Muscle layer of colon (tissue), 2 donors: ENCODE results near the gene RBM5.

Experiments used
- H3K27ac ChIP-seq: one replicate; pipeline ENCODE4 v1.7.0; 2013; ENCODE audit warnings: low read depth, mild to moderate bottlenecking, low read length, moderate library complexity
- H3K27me3 ChIP-seq, 2 donors: one replicate each; pipeline ENCODE4 v1.7.0; 2013; ENCODE audit warnings: low read length in 2 of 2, mild to moderate bottlenecking in 2 of 2; ENCODE audit not compliant: insufficient read depth in 2 of 2, control insufficient read depth in 1 of 2
- H3K36me3 ChIP-seq: one replicate; pipeline ENCODE4 v1.7.0; 2013; ENCODE audit warnings: mild to moderate bottlenecking, low read length; ENCODE audit not compliant: insufficient read depth
- H3K4me1 ChIP-seq: one replicate; pipeline ENCODE4 v1.7.0; 2013; ENCODE audit warnings: mild to moderate bottlenecking, low read length; ENCODE audit not compliant: insufficient read depth
- H3K4me3 ChIP-seq, 2 donors: one replicate each; pipeline ENCODE4 v1.7.0; 2013; ENCODE audit warnings: low read length in 2 of 2, low read depth in 1 of 2, mild to moderate bottlenecking in 1 of 2, moderate library complexity in 1 of 2
- H3K9ac ChIP-seq: one replicate; pipeline ENCODE4 v1.7.0; 2013; ENCODE audit warnings: low read length
- H3K9me3 ChIP-seq: one replicate; pipeline ENCODE4 v1.7.0; 2013; ENCODE audit warnings: mild to moderate bottlenecking, low read length
- donor health status: abdominal sarcoma.
- donor health status: Adenocarcinoma of cecum.

Gene RBM5

DNA sequence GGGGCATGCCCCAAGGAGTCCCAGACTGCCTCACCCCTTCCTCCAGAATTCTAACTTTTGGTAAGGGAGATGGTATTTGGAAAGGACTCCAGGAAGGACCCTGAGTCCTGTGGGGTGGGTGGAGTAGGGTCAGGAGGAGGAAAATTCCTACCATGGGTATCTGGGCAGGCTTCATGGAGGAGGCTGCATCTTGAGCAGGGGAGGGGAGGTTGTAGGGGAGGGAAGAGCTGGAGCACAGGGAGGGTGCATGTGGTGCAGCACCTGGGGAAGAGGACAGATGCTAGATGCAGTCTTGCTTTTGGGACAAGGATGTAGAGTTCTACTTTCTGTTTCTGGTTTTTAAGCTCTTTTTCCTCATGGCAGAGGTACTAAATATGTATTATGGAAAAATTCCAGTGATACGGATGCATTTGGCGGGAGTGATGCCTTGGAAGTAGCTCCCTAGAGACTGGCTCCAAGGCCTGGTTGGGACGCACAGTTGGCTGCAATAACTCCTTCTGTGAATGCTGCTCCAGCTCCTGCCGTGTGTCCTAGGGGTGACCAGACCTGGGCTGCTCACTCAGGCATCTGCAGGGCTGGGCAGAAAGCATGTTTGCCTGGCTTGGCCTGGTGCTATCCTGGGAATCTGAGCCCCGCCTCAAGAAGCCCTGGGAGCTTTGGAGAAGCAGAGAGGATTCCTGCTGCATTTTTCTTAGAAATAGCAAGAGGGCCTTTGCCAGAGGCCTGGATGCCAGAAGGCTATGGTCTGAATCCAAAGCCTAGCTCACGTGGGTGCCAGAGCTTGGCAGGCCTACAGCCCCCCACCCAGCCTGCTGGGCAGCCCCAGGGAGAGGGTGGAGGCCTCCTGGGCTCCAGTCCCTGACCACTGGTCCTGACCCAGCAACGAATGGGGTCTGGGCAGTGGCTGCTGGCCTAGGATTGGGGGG lies 76.5 kb downstream of the RBM5 start:
- no peaks in the 10 kb centered on the region for H3K9me3 ChIP-seq
- peak overlapping the region; percentile 19 for H3K9ac ChIP-seq
- H3K27me3 ChIP-seq: no peaks in the 10 kb centered on the region
- no peaks in the 10 kb centered on the region for H3K36me3 ChIP-seq
- peak overlapping the region; percentile 73 for H3K27ac ChIP-seq
- peaks cover 87% of the 10 kb centered on the region for H3K4me1 ChIP-seq
- peak overlapping the region in 1 of 2 donors; percentile 51 for H3K4me3 ChIP-seq

DNA sequence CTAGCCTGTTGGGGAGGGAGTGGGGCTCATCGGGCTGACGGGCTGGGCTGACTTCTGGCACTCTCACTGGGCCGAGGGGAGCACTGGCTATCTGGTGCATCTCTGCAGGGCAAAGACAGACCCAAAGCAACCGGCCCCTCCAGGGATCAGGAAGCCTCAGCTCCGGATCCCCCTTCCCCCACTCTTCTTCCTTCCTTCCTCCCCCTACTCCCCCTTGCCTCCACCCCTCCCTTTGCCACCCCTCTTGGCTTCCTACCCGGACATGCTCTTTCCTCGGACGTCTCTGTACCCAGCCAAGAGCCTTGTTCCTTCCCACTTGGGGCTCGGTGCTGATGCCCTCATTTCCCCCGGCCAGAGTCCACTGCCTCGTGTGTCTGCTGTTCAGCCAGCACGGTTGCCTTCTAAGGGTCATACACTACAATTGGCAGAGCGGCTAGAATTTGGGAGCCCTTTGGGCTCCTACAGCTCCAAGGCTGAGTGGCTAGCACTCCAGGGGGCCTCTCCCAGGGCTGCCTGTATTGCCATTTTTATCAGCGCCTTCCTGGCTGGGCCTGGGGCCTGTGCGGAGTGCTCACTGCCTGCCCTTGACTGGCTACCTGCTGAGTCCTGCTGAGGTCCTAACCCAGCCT lies 77.3 kb downstream of the RBM5 start:
- Histone ChIP-seq H3K27ac (peak overlapping the region; percentile 73), H3K36me3 (no peaks in the 10 kb centered on the region), H3K9me3 (no peaks in the 10 kb centered on the region), H3K4me1 (peaks cover 79% of the 10 kb centered on the region), H3K4me3 (peak overlapping the region in 1 of 2 donors; percentile 41), H3K9ac (peak overlapping the region; percentile 19), H3K27me3 (no peaks in the 10 kb centered on the region)

DNA sequence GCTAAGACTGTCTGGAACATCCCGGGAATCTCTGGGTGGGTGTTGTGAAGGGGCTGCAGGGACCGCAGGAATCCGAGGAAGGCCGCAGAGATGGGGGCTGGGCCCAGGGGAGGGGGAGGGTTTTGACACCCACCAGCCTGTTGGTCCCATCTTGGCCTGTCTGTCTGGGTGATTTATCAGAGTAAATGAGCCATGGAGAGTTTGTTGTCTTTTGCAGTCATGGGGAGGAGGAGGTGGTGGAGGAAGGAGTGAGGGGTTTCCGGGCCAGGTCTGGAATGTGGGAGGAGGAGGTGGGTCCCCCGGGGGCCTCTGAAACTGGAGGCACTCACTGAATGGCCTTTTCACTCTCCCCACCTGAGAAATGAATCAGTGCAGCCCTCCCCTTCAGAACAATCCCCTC lies 77.9 kb downstream of the RBM5 start:
- H3K4me1 ChIP-seq: peaks cover 73% of the 10 kb centered on the region
- H3K27me3 ChIP-seq: no peaks in the 10 kb centered on the region
- H3K9ac ChIP-seq: no peak overlapping the region
- H3K36me3 ChIP-seq: no peaks in the 10 kb centered on the region
- no peaks in the 10 kb centered on the region for H3K9me3 ChIP-seq
- H3K4me3 ChIP-seq: peak overlapping the region in 1 of 2 donors; percentile 41
- peak overlapping the region; percentile 73 for H3K27ac ChIP-seq

DNA sequence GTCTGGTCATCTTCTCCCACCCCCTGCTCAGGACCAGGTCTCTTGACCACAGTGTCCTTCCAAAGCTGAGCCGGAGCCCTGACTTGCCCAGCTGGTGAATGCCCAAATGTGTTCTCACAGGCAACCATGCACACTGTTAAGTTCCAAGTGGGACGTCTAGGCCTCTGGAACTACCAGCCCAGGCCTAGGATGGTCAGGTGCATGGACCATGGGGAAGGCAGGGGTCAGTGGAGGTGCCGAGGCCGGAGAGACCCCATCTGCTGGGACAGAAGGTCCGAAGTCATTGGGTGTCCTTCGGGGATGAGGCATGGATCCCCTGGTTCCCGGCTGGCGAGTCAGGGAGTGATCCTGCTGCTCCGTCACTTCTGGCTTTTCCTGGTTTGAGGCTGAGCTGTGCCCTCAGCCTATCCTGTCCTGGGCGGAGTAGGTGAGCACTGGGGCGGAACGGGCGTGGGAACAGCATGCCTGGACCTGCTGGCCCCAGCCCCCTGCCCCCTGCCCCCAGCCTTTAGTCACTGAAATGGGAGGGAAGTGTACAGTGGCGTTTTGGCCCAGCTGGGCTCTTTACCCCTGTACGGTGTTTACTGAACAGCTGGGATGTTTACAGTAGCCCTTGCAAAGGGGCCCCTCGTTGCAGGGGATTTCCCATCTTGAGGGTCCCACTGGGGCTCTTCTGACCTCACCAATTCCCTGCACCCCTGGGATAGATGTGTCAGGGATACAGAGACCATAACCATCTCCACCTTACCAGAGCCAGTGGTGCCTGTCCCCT lies 78.5 kb downstream of the RBM5 start:
- no peaks in the 10 kb centered on the region for H3K27me3 ChIP-seq
- peaks cover 69% of the 10 kb centered on the region for H3K4me1 ChIP-seq
- H3K9ac ChIP-seq: no peak overlapping the region
- no peaks in the 10 kb centered on the region for H3K9me3 ChIP-seq
- no peaks in the 10 kb centered on the region for H3K36me3 ChIP-seq
- H3K27ac ChIP-seq: peak overlapping the region; percentile 73
- H3K4me3 ChIP-seq: peak overlapping the region in 1 of 2 donors; percentile 8

DNA sequence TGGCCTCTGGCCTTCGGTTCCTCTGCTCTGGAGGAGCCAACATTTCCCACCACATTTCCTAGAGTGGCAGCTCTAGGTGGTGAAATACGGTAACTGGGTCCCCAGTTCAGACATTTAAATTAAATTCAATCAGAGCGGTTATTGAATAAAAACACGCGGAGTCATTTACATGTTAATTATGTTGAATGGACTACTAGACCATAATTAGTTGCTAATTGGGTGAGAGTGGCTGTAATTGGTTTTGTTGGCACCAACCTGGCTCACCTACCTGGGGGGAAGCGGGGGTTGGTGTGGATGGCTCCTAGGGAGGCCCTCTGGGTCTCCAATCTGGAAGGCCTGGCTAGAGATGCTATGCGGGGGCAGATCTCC lies 79.1 kb downstream of the RBM5 start:
- Histone ChIP-seq H3K9me3 (no peaks in the 10 kb centered on the region), H3K27me3 (no peaks in the 10 kb centered on the region), H3K27ac (no peak overlapping the region), H3K4me1 (peaks cover 69% of the 10 kb centered on the region), H3K9ac (no peak overlapping the region), H3K4me3 (no peak overlapping the region), H3K36me3 (no peaks in the 10 kb centered on the region)

DNA sequence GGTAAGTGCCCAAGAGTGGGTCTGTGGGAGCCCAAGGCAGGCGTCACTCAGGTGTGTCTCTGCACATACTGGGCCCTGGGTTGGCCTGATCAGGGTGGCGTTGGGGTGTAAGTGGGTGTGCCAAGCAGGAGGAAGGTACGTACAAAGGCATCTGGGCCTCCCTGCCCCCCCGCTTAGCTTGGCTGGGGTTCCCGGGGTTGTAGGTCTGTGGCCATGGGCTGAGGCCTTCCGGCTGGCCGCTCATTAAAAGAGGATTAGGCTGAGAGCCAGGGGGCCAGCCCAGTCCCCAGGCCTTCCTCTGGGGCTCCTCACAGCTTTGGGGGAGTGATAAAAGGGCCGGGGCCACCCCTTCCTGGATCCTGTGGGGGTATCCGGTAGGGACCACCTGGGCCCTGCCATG lies 79.7 kb downstream of the RBM5 start:
- peaks cover 65% of the 10 kb centered on the region for H3K4me1 ChIP-seq
- no peak overlapping the region for H3K4me3 ChIP-seq
- H3K27ac ChIP-seq: no peak overlapping the region
- H3K27me3 ChIP-seq: no peaks in the 10 kb centered on the region
- H3K9me3 ChIP-seq: no peaks in the 10 kb centered on the region
- H3K9ac ChIP-seq: no peak overlapping the region
- H3K36me3 ChIP-seq: no peaks in the 10 kb centered on the region
